HG03521 (cell line): ENCODE results near the gene NPFFR2.
"Not testable (repeated sequence)": the region's sequence is repeated elsewhere in the genome, so short reads cannot be mapped to it uniquely, and the experiment has no call there.

ENCODE experiments used
- ATAC-seq: cut with Tn5 transposase; IDR thresholded peaks from one replicate; pipeline ENCODE4 v1.9.1; 2021; ENCODE audit warnings: mild to moderate bottlenecking, moderate library complexity; ENCODE audit not compliant: unreplicated experiment

The NPFFR2 gene

DNA sequence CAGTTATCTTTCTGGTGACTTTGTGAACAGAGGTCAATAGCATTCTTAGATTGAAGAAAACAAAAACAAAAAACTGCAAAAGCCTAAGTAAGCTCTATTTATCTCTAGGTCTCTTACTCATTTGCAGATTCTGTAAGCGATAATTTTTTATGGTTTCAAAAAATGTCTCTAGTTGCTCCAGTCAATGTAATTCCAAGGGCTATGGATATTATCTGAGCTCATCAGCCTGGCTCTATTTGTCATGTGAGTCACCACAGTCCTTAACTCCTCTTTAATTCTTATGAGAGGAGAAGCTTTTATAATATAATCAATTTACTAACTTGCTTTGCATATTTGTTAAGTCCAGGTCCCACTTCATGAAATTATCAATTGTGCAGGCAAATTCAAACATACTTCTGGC is 79.1 kb downstream of the NPFFR2 start:
- ATAC-seq = no peak

DNA sequence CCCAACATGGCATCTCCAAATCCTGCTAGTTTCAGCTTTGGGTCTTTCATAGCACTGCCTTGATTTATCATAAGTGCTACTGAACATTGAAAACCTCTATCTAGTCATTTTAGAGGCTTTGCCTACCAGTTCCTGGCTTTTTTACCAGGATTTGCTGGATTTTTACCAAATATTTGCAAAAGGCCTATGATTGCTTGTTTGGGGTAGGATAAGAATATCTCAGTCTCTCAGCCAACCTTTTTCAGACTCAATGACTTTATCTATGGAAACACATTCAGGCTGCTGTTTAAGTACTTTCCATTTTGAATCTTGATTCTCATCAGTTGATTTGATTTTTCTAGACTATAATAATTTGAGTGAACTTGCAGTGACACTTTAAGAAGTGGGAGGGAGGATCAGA is 80.1 kb downstream of the NPFFR2 start:
- ATAC-seq = no peak

GRCh38 chr4:72112514-72113156 is 80.8 kb downstream of the NPFFR2 start:
- ATAC-seq = peak; percentile 91

DNA sequence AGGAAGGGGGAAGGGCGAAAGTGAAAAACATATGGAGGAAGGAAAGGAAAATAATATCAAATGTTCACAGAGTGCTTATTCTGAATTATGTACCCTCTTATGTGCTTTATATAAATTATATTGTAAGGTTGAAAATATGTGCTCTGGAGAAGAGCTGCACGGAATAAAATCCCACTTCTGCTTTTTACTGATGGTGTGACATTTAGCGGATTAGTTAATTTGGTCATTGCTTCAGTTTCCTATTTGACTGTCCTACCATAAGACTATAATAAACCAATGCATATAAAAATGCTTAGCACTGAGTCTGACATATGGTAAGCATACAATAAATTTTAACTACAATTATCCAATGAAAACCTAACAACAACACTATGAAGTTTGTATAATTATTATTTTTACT is 86.2 kb downstream of the NPFFR2 start:
- peak; percentile 79 for ATAC-seq

- no peak for ATAC-seq
Measured at GRCh38 chr4:72119946-72120345, 88.1 kb downstream of the NPFFR2 start.

- no peak for ATAC-seq
Measured at GRCh38 chr4:72128741-72129140, 96.9 kb downstream of the NPFFR2 start.

GRCh38 chr4:72136429-72136828 is 104.6 kb downstream of the NPFFR2 start:
- ATAC-seq = no peak

- ATAC-seq = not testable (repeated sequence)
Measured at GRCh38 chr4:72139997-72140396, 108.2 kb downstream of the NPFFR2 start.

DNA sequence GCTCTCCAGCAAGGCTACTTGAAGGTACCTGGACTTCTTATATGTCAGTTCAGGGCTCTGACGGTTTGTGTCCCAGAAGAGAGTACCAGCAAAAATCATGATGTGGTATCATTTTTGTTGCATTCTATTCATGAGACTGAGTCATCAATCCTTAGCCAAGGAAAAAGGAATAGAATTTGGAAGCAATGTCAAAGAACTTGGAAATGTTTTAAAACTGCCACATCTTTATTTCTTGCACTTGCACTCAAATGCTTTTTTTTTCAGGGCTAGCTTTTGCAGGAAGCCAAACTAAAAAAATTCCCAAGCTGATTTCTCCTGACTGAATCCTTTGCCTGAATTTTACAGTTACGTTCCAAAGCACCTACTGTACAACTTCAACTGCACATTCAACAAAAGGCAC is 112.4 kb downstream of the NPFFR2 start:
- ATAC-seq = no peak

- ATAC-seq = no peak
Measured at GRCh38 chr4:72152731-72153130, 120.9 kb downstream of the NPFFR2 start.

- not testable (repeated sequence) for ATAC-seq
Measured at GRCh38 chr4:72153634-72154033, 121.8 kb downstream of the NPFFR2 start.

DNA sequence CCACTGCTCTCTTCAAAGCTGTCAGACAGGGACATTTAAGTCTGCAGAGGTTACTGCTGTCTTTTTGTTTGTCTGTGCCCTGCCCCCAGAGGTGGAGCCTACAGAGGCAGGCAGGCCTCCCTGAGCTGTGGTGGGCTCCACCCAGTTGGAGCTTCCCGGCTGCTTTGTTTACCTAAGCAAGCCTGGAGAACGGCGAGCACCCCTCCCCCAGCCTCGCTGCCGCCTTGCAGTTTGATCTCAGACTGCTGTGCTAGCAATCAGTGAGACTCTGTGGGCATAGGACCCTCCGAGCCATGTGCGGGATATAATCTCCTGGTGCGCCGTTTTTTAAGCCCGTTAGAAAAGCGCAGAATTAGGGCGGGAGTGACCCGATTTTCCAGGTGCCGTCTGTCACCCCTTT is 137.5 kb downstream of the NPFFR2 start:
- not testable (repeated sequence) for ATAC-seq

GRCh38 chr4:72169861-72170260 is 138.1 kb downstream of the NPFFR2 start:
- ATAC-seq = no peak

- no peak for ATAC-seq
Measured at GRCh38 chr4:72171761-72172160, 140.0 kb downstream of the NPFFR2 start.

DNA sequence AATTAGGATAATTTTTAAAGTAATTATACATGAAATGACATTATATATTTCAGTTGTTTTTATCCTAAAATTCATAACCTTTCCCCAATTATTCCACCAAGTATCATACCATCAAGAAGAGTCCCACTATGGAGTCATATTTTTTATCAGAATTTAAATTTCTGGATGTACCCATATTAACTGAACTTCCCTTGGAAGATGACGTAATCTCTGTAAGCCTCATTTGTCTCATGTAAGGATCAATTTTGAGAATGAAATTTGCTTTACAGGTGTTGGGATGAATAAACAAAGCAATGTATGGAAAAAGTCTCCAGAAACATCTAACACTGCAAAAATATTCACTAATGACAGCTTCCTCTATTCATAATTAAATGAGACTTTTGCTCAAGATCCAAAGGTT is 147.5 kb downstream of the NPFFR2 start:
- ATAC-seq = no peak

DNA sequence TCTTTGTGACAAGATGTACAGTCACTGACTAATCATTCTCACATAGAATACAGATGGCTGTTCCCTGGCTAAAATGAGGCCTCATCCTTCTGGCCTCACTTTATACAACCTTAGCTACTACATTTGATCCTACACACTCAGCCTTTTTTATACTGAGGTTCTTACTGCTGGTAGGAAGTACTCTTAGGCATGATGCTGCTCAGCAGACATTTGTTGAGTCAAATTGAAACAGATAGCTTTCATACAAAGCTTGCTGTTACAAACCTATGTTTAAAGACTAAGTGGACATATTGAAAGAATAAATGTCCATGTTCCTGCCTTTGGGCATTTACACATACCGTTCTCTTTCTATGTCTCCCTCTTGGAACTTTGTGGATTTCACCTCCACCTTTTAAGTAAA is 154.9 kb downstream of the NPFFR2 start:
- no peak for ATAC-seq

GRCh38 chr4:72194046-72194445 is 162.2 kb downstream of the NPFFR2 start:
- no peak for ATAC-seq

DNA sequence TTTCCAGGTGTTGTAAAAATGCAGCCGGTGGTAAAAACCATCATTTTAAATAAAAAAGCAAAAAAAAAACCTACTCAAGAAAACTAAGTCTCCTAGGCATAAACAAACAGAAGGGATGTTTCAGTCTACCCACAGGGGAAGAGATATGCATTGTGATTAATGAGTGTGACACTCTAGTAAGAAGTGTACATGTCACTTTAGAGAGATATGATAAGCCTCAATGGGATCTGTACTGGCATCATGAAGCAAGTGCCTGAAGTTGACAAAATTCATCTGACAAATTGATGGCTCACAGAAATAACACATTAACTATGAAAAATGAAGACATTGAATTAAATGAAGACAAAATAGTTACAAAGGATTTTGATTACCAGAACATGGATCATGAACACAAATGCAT is 162.7 kb downstream of the NPFFR2 start:
- no peak for ATAC-seq
